Measurements from ENCODE around the gene GPER1.

DNA sequence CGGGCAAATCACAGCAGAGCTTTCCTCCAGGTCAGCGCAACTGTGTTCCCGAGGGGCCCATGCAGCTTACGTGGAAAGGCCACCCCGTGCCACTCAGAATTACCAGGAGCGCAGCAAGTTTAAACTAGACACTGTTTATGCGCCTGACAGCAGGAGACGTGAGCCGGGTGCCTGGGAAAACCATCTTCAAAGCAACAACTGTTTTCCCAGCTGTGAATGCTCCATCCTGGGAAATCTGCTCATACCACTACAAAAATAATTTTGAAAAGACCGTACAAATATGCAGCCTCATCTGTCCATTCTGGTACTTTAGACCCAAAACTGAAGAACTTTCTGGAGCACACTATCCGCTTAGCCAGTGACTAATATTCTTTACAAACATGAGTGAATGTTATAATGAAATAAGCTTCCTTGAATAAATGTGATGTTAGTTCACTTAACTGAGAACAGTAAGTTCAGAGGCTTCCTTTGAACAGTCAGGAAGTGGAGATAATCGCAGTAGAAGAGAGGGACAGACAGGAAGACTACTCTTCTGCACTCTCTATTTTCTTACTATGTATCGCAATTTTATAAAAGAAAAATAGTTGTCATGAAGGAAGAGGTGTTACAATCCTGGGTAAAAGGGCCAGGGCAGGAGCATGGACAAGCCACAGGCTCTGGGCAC, 16.7 kb downstream of the GPER1 start:
- TF ChIP-seq POLR2A (IDR thresholded peaks at IDR 0.05; ENCODE audit: low read depth) (no peak), CTCF (IDR thresholded peaks at IDR 0.05) (no peak)
